ENCODE data around the gene NBAS. TPM values are rescaled to one million over a fixed set of nuclear protein-coding genes. Genes with fewer than 3 reads are reported as not detected.

The NBAS gene
- total and polyA plus RNA-seq, 10 of the 15 experiments (the other 5 are each of a cell fraction or from before 2014, with no cell fraction given) = 4.3 to 32.7 (median 20.8) TPM

GRCh38 chr2:15570104-15570503 is 9.0 kb upstream of the NBAS start:
- ATAC-seq = no peak
- no peak for DNase-seq (ENCODE audit: low read depth, low spot score)
- Histone ChIP-seq H3K36me3 (ENCODE audit: control insufficient read depth in 2 of 2, insufficient read depth in 2 of 2, low read length in 1 of 2) (no peaks in the 10 kb centered on the region), H2AFZ (ENCODE audit: control insufficient read depth, low read depth, low read length) (no peak overlapping the region), H3K4me2 (ENCODE audit: control insufficient read depth, insufficient read depth) (no peak overlapping the region), H3K4me3 (no peak overlapping the region), H4K20me1 (ENCODE audit: control insufficient read depth, insufficient read depth) (no peaks in the 10 kb centered on the region), H3K27me3 (replicated peaks in 1 of 2; ENCODE audit: control insufficient read depth in 2 of 2, insufficient read depth in 2 of 2, low read length in 1 of 2) (no peaks in the 10 kb centered on the region), H3K9me3 (replicated peaks; ENCODE audit: control insufficient read depth, insufficient read depth, low read length) (no peaks in the 10 kb centered on the region), H3K4me1 (ENCODE audit: control insufficient read depth, insufficient read depth, low read length) (no peaks in the 10 kb centered on the region), H3K79me2 (ENCODE audit: control insufficient read depth, insufficient read depth, low read length) (no peaks in the 10 kb centered on the region), H3K9ac (ENCODE audit: control insufficient read depth, insufficient read depth, low read length) (no peak overlapping the region), H3K27ac (ENCODE audit: control insufficient read depth, insufficient read depth) (no peak overlapping the region)
- in situ Hi-C loops (cut with MboI) (no loop called here), intact Hi-C loops (cut with micrococcal nuclease; ENCODE audit: unreplicated experiment) (loop anchor here (10.0 kb wide), 1 partner anchor 415 kb away; no protein-coding TSS in a partner anchor)
- RAD21 ChIA-PET (ENCODE audit: unreplicated experiment) = no interaction called here
- TF ChIP-seq ESRRA (IDR thresholded peaks at IDR 0.05; ENCODE audit: low read length) = no peak
- 20% methylated on average over 5 of the region's 5 CpGs for WGBS (ENCODE audit: insufficient coverage, insufficient replicate concordance, low lambda C conversion rate, missing lambda C conversion rate)
- FAIRE-seq = no peak
- CTCF ChIA-PET = interaction anchor here (1.2 to 1.4 kb wide), 2 partner anchors 8 to 9 kb away, joined by 3 to 5 read pairs; partner anchors contain the start of gene NBAS
- SMC1A ChIA-PET (ENCODE audit: uncharacterized antibody, unreplicated experiment) = interaction anchor here (1.3 kb wide), 1 partner anchor 12 kb away, joined by 4 read pairs; no protein-coding TSS in a partner anchor
- BruUV-seq (replicated peaks) = no TSS peak
- POLR2A ChIA-PET = interaction anchor here (0.9 kb wide), 1 partner anchor 9 kb away, joined by 3 read pairs; the partner anchor contains the start of gene NBAS

GRCh38 chr2:15568874-15569273 is 7.7 kb upstream of the NBAS start:
- SMC1A ChIA-PET (ENCODE audit: uncharacterized antibody, unreplicated experiment) = interaction anchor here (1.3 kb wide), 1 partner anchor 11 kb away, joined by 4 read pairs; no protein-coding TSS in a partner anchor
- Histone ChIP-seq H3K27me3 (replicated peaks in 1 of 2; ENCODE audit: control insufficient read depth in 2 of 2, insufficient read depth in 2 of 2, low read length in 1 of 2) (no peaks in the 10 kb centered on the region), H3K9ac (ENCODE audit: control insufficient read depth, insufficient read depth, low read length) (no peak overlapping the region), H3K4me3 (no peak overlapping the region), H3K4me2 (ENCODE audit: control insufficient read depth, insufficient read depth) (no peak overlapping the region), H3K4me1 (ENCODE audit: control insufficient read depth, insufficient read depth, low read length) (no peaks in the 10 kb centered on the region), H3K9me3 (replicated peaks; ENCODE audit: control insufficient read depth, insufficient read depth, low read length) (no peaks in the 10 kb centered on the region), H3K36me3 (ENCODE audit: control insufficient read depth in 2 of 2, insufficient read depth in 2 of 2, low read length in 1 of 2) (no peaks in the 10 kb centered on the region), H3K79me2 (ENCODE audit: control insufficient read depth, insufficient read depth, low read length) (no peaks in the 10 kb centered on the region), H3K27ac (ENCODE audit: control insufficient read depth, insufficient read depth) (no peak overlapping the region), H2AFZ (ENCODE audit: control insufficient read depth, low read depth, low read length) (no peak overlapping the region), H4K20me1 (ENCODE audit: control insufficient read depth, insufficient read depth) (no peaks in the 10 kb centered on the region)
- RAD21 ChIA-PET (ENCODE audit: unreplicated experiment) = no interaction called here
- WGBS (ENCODE audit: insufficient coverage, insufficient replicate concordance, low lambda C conversion rate, missing lambda C conversion rate) = 67% methylated on average over 12 of the region's 12 CpGs
- CTCF ChIA-PET = interaction anchor here (1.2 to 2.6 kb wide), 2 partner anchors 7 to 8 kb away, joined by 5 to 18 read pairs; partner anchors contain the start of gene NBAS
- ATAC-seq = no peak
- FAIRE-seq = no peak
- in situ Hi-C loops (cut with MboI) = no loop called here
- BruUV-seq (replicated peaks) = no TSS peak
- DNase-seq (ENCODE audit: low read depth, low spot score) = no peak
- POLR2A ChIA-PET = no interaction called here
- intact Hi-C loops (cut with micrococcal nuclease; ENCODE audit: unreplicated experiment) = no loop called here
- no peak for TF ChIP-seq BRCA1 (IDR thresholded peaks at IDR 0.05; ENCODE audit: low read depth, low read length)
- TF ChIP-seq NR2C1 (IDR thresholded peaks at IDR 0.05) = no peak
- no peak for TF ChIP-seq TARDBP (IDR thresholded peaks at IDR 0.05; ENCODE audit: borderline replicate concordance)
- TF ChIP-seq IRF3 (IDR thresholded peaks at IDR 0.05) = no peak
- no peak for TF ChIP-seq FOXM1 (IDR thresholded peaks at IDR 0.05; ENCODE audit: low read depth, low read length)
- no peak for TF ChIP-seq SMAD1 (IDR thresholded peaks at IDR 0.05; ENCODE audit: low read depth, partially characterized antibody)
- no peak for TF ChIP-seq SP1 (IDR thresholded peaks at IDR 0.05; ENCODE audit: low read depth, low read length)
- TF ChIP-seq NRF1 (conservative IDR thresholded peaks at IDR 0.05; ENCODE audit: low read depth, low read length) = no peak
- no peak for TF ChIP-seq ZNF622 (IDR thresholded peaks at IDR 0.05)
- TF ChIP-seq ZNF592 (IDR thresholded peaks at IDR 0.05) = no peak
- no peak for TF ChIP-seq EP300 (IDR thresholded peaks at IDR 0.05; ENCODE audit: borderline replicate concordance in 1 of 2, control insufficient read depth in 1 of 2, low read depth in 2 of 2, low read length in 2 of 2)
- TF ChIP-seq POLR2AphosphoS2 (IDR thresholded peaks at IDR 0.05; ENCODE audit: low read depth, low read length) = no peak

Measured in GM12878 (cell line).